AG09309 (cell line): ENCODE results near the gene CYP17A1.

ENCODE experiments used
- DNase-seq: peaks from one replicate; pipeline ENCODE4 v3.0.0-alpha.2; 2010; ENCODE audit warnings: low read depth
- H3K4me3 ChIP-seq: 2 replicates; pipeline ENCODE4 v1.5.1; 2011; ENCODE audit warnings: mild to moderate bottlenecking, low read depth, low read length, moderate library complexity; ENCODE audit not compliant: control insufficient read depth
- CTCF ChIP-seq: IDR thresholded peaks from 2 replicates; pipeline ENCODE4 v1.5.1; 2011; ENCODE audit warnings: mild to moderate bottlenecking, low read depth, low read length, inconsistent platforms; ENCODE audit not compliant: insufficient read depth, control insufficient read depth; ENCODE audit errors: missing control alignments

Gene CYP17A1

GRCh38 chr10:102813017-102813541 lies 24.1 kb downstream of the CYP17A1 start:
- no peak overlapping the region for H3K4me3 ChIP-seq
- no peak for TF ChIP-seq CTCF
- no peak for DNase-seq

DNA sequence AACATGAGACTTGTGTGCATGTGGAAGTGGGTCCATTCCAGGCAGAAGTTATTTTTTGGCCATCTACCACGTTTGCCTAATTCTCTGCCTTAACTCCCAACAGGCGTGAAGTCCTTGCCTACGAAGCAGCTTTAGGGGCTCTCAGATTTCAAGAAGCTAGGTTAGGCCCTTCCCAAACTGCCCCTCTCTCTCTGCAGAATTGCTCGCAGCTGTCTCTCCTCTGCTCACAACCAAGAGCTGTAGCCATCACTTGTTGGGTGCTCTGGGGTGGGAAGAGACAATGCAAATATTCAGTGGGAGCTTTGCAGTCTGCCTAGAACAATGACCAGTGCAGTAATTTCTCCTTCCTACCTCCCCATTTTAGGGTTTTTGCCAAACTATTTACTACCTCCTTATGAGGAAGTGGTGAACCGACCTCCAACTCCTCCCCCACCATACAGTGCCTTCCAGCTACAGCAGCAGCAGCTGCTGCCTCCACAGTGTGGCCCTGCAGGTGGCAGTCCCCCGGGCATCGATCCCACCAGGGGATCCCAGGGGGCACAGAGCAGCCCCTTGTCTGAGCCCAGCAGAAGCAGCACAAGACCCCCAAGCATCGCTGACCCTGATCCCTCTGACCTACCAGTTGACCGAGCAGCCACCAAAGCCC lies 24.9 kb downstream of the CYP17A1 start:
- no peak for TF ChIP-seq CTCF
- DNase-seq: no peak
- H3K4me3 ChIP-seq: no peak overlapping the region

- no peak overlapping the region for H3K4me3 ChIP-seq
- DNase-seq: no peak
- no peak for TF ChIP-seq CTCF
Observed at GRCh38 chr10:102811346-102811745, 25.9 kb downstream of the CYP17A1 start.

GRCh38 chr10:102808380-102808779 lies 28.8 kb downstream of the CYP17A1 start:
- no peak for DNase-seq
- TF ChIP-seq CTCF: no peak
- H3K4me3 ChIP-seq: no peak overlapping the region

DNA sequence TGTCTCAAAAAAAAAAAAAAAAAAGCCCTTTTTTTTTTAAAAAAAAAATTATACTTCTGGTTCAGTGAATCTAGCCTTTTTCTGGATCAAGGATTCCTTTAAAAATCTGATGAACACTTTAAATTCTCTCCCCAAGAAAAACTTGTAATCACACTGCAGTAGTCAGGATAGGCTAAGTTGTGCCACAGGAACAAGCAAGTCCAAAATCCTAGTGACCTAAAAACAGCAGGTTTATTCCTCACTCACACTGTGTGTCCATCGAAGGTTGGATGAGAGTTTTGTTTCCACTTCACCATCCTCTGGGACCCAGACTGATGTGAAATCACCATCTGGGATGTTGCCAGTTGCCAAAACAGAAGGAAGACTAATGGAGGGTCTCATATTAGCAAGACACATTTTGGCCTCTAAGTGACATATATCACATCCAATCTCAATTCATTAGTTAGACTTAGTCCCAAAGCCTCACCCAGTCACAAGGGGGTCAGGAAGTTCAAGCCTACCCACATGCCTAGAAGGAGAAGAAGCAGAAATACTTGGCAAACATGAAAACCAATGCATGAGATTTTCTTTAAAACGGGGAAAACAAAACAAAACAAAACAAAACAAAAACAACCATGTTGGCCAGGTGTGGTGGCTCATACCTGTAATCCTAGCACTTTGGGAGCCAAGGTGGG lies 32.7 kb downstream of the CYP17A1 start:
- DNase-seq: no peak
- no peak for TF ChIP-seq CTCF

GRCh38 chr10:102802920-102803534 lies 34.2 kb downstream of the CYP17A1 start:
- H3K4me3 ChIP-seq: no peak overlapping the region
- no peak for TF ChIP-seq CTCF
- peak; percentile 82 for DNase-seq

More for the DNA sequence above, 32.7 kb downstream of the CYP17A1 start:
- H3K4me3 ChIP-seq: no peak overlapping the region
